Measurements from ENCODE around the gene TEDDM1.

Gene TEDDM1

GRCh38 chr1:182388392-182389134 lies 11.9 kb downstream of the TEDDM1 start:
- no peak for ATAC-seq

GRCh38 chr1:182387566-182387965 lies 12.9 kb downstream of the TEDDM1 start:
- no peak for ATAC-seq
- no peak for TF ChIP-seq ZNF8 (CRISPR knock-in tag; IDR thresholded peaks at IDR 0.05)
- TF ChIP-seq CSRNP3 (CRISPR knock-in tag; IDR thresholded peaks at IDR 0.05): no peak
- TF ChIP-seq ZNF565 (CRISPR knock-in tag; conservative IDR thresholded peaks at IDR 0.05; ENCODE audit: low read depth): no peak
- no peak for TF ChIP-seq BACH2 (CRISPR knock-in tag; IDR thresholded peaks at IDR 0.05; ENCODE audit: borderline replicate concordance)
- TF ChIP-seq GLIS3 (CRISPR knock-in tag; IDR thresholded peaks at IDR 0.05): no peak
- TF ChIP-seq CREB5 (CRISPR knock-in tag; IDR thresholded peaks at IDR 0.05; ENCODE audit: low read depth): no peak
- TF ChIP-seq OSR1 (CRISPR knock-in tag; IDR thresholded peaks at IDR 0.05): no peak
- TF ChIP-seq ZFP30 (CRISPR knock-in tag; IDR thresholded peaks at IDR 0.05): no peak
- TF ChIP-seq PPARA (CRISPR knock-in tag; IDR thresholded peaks at IDR 0.05; ENCODE audit: borderline replicate concordance): no peak
- no peak for TF ChIP-seq ESRRG (CRISPR knock-in tag; IDR thresholded peaks at IDR 0.05)
- no peak for TF ChIP-seq PATZ1 (CRISPR knock-in tag; IDR thresholded peaks at IDR 0.05; ENCODE audit: borderline replicate concordance)

More at GRCh38 chr1:182388392-182389134, 11.9 kb downstream of the TEDDM1 start:
- no peak for TF ChIP-seq ZNF565 (CRISPR knock-in tag; conservative IDR thresholded peaks at IDR 0.05; ENCODE audit: low read depth)
- TF ChIP-seq ISL1 (CRISPR knock-in tag; IDR thresholded peaks at IDR 0.05): no peak
- TF ChIP-seq BACH2 (CRISPR knock-in tag; IDR thresholded peaks at IDR 0.05; ENCODE audit: borderline replicate concordance): no peak
- no peak for TF ChIP-seq GLIS3 (CRISPR knock-in tag; IDR thresholded peaks at IDR 0.05)
- no peak for TF ChIP-seq PATZ1 (CRISPR knock-in tag; IDR thresholded peaks at IDR 0.05; ENCODE audit: borderline replicate concordance)
- TF ChIP-seq CSRNP3 (CRISPR knock-in tag; IDR thresholded peaks at IDR 0.05): no peak
- TF ChIP-seq OSR1 (CRISPR knock-in tag; IDR thresholded peaks at IDR 0.05): no peak
- no peak for TF ChIP-seq TCF4 (CRISPR knock-in tag; IDR thresholded peaks at IDR 0.05; ENCODE audit: borderline replicate concordance)
- no peak for TF ChIP-seq PPARA (CRISPR knock-in tag; IDR thresholded peaks at IDR 0.05; ENCODE audit: borderline replicate concordance)
- TF ChIP-seq TSHZ2 (CRISPR knock-in tag; IDR thresholded peaks at IDR 0.05): no peak
- no peak for TF ChIP-seq RARB (CRISPR knock-in tag; IDR thresholded peaks at IDR 0.05)
- no peak for TF ChIP-seq ZC3H10 (CRISPR knock-in tag; IDR thresholded peaks at IDR 0.05)
- no peak for TF ChIP-seq ZNF8 (CRISPR knock-in tag; IDR thresholded peaks at IDR 0.05)
- TF ChIP-seq POU6F1 (CRISPR knock-in tag; IDR thresholded peaks at IDR 0.05; ENCODE audit: borderline replicate concordance, low read depth): no peak
